NB4 (cell line): ENCODE results near the gene TAS2R14.

Source experiments
- DNase-seq: peaks from one replicate; pipeline ENCODE4 v3.0.0; 2010; ENCODE audit warnings: low read depth
- H3K4me3 ChIP-seq: one replicate; pipeline ENCODE4 v1.5.1; 2011; ENCODE audit warnings: mild to moderate bottlenecking, low read depth, low read length, moderate library complexity
- CTCF ChIP-seq: IDR thresholded peaks from one replicate; pipeline ENCODE4 v1.5.1; 2012; ENCODE audit warnings: low read depth, low read length
- MAX ChIP-seq: IDR thresholded peaks from 2 replicates; pipeline ENCODE4 v1.6.1; 2011; ENCODE audit warnings: low read depth, low read length
- MYC ChIP-seq: IDR thresholded peaks from 2 replicates; pipeline ENCODE4 v1.6.1; 2011; ENCODE audit warnings: low read depth, low read length
- POLR2A ChIP-seq: IDR thresholded peaks from 2 replicates; pipeline ENCODE4 v1.6.1; 2011; ENCODE audit warnings: mild to moderate bottlenecking; ENCODE audit not compliant: insufficient read length; ENCODE audit errors: extremely low read depth

TAS2R14 gene

GRCh38 chr12:10936506-10936905, 2.6 kb downstream of the TAS2R14 start:
- no peak for TF ChIP-seq MYC
- no peak for TF ChIP-seq POLR2A
- no peak for TF ChIP-seq MAX
- no peak for TF ChIP-seq CTCF
- H3K4me3 ChIP-seq = no peak overlapping the region
- DNase-seq = peak; percentile 6

GRCh38 chr12:10928746-10929286, 10.2 kb downstream of the TAS2R14 start, which contains the start of gene PRH2:
Gene PRH2 (plus strand): TSS chr12:10929236. CDS start chr12:10929274, 38 bp downstream.
- no peak within 1 kb of the TSS for H3K4me3 ChIP-seq
- TF ChIP-seq CTCF (no peak), MYC (no peak), MAX (no peak), POLR2A (no peak)
- no peak for DNase-seq

GRCh38 chr12:10926269-10926668, 12.8 kb downstream of the TAS2R14 start:
- no peak for DNase-seq
- H3K4me3 ChIP-seq = no peak overlapping the region
- TF ChIP-seq MAX (no peak), CTCF (no peak), MYC (no peak), POLR2A (no peak)

GRCh38 chr12:10919809-10920208, 19.3 kb downstream of the TAS2R14 start:
- no peak for DNase-seq
- H3K4me3 ChIP-seq = no peak overlapping the region
- no peak for TF ChIP-seq MAX
- TF ChIP-seq POLR2A = no peak
- no peak for TF ChIP-seq CTCF
- TF ChIP-seq MYC = no peak

- no peak for DNase-seq
- TF ChIP-seq MAX (no peak), CTCF (no peak), POLR2A (no peak), MYC (no peak)
Measured at GRCh38 chr12:10910380-10910779, 28.7 kb downstream of the TAS2R14 start.

GRCh38 chr12:10909462-10909861, 29.6 kb downstream of the TAS2R14 start, which contains the start of gene TAS2R13:
Gene TAS2R13 (minus strand): TSS chr12:10909562. CDS start chr12:10909298, 264 bp downstream.
- TF ChIP-seq MAX (no peak), CTCF (no peak), POLR2A (no peak), MYC (no peak)
- no peak for DNase-seq
- H3K4me3 ChIP-seq = no peak within 1 kb of the TSS

More at GRCh38 chr12:10910380-10910779, 28.7 kb downstream of the TAS2R14 start:
- H3K4me3 ChIP-seq = no peak overlapping the region
